Activated CD4-positive, alpha-beta T cell treated with anti-CD3 and anti-CD28 coated beads, Interleukin-2, amount 10 ng/mL, durations not matched to agents 7 days and 5 days (primary cell): ENCODE measurements around the gene SLC16A3. TPM values are rescaled to one million over a fixed set of nuclear protein-coding genes. Genes with fewer than 3 reads are reported as not detected.
A peak's percentile ranks its signal among the peaks of the same experiment; 100 is the strongest.

Source experiments
- CTCF ChIA-PET: fragments of 350-600 bp; sonication (Branson Sonifier 250); formaldehyde crosslinking; loops from one replicate; lab custom pipeline; 2021; ENCODE audit warnings: antibody characterized with exemption; lab: Charles Lee
- POLR2A ChIA-PET: fragments of 350-600 bp; sonication (Branson Sonifier 250); formaldehyde crosslinking; loops from one replicate; lab custom pipeline; 2021; ENCODE audit warnings: antibody characterized with exemption; lab: Charles Lee
- DNase-seq: peaks from one replicate; pipeline ENCODE4 v3.0.0-alpha.2; 2020
- H3K27ac Mint-ChIP-seq: one replicate; pipeline ENCODE4 v1.8.0; 2021; ENCODE audit warnings: mild to moderate bottlenecking, moderate library complexity, mixed read lengths
- H3K27me3 Mint-ChIP-seq: one replicate; pipeline ENCODE4 v1.8.0; 2021; ENCODE audit warnings: mixed read lengths
- H3K36me3 Mint-ChIP-seq: one replicate; pipeline ENCODE4 v1.8.0; 2021; ENCODE audit warnings: low read depth, mixed read lengths
- H3K4me1 Mint-ChIP-seq: one replicate; pipeline ENCODE4 v1.8.0; 2021; ENCODE audit warnings: mixed read lengths
- H3K4me3 Mint-ChIP-seq: one replicate; pipeline ENCODE4 v1.8.0; 2021; ENCODE audit warnings: mild to moderate bottlenecking, moderate library complexity, mixed read lengths
- H3K9me3 Mint-ChIP-seq: one replicate; pipeline ENCODE4 v1.8.0; 2021; ENCODE audit warnings: mixed read lengths
- total RNA-seq, 2 experiments: library from RNA; stranded (reverse); gene quantifications; one replicate each; pipeline ENCODE4 v1.2.3, GENCODE V29; 2021

Gene SLC16A3
- total RNA-seq, 2 experiments from 2014 or later: 104 to 140 TPM

- POLR2A ChIA-PET: no interaction called here
- DNase-seq: no peak
- H3K36me3 Mint-ChIP-seq: peaks cover 26% of the 10 kb centered on the region
- H3K27me3 Mint-ChIP-seq: no peaks in the 10 kb centered on the region
- H3K4me3 Mint-ChIP-seq: peak overlapping the region; percentile 84
- peaks cover 36% of the 10 kb centered on the region for H3K4me1 Mint-ChIP-seq
- CTCF ChIA-PET: interaction anchor here (0.7 to 2.0 kb wide), 4 partner anchors 17 to 45 kb away, joined by 3 to 9 read pairs (median 4); partner anchors contain the start of gene SLC16A3
- no peaks in the 10 kb centered on the region for H3K9me3 Mint-ChIP-seq
- H3K27ac Mint-ChIP-seq: peak overlapping the region; percentile 99
Observed at GRCh38 chr17:82274134-82275020, 45.5 kb downstream of the SLC16A3 start.

GRCh38 chr17:82275326-82275725, 46.5 kb downstream of the SLC16A3 start:
- Mint-ChIP-seq H3K9me3 (no peaks in the 10 kb centered on the region), H3K4me3 (no peak overlapping the region), H3K36me3 (peaks cover 16% of the 10 kb centered on the region), H3K4me1 (peaks cover 26% of the 10 kb centered on the region), H3K27ac (no peak overlapping the region), H3K27me3 (no peaks in the 10 kb centered on the region)
- no peak for DNase-seq
- ChIA-PET CTCF (interaction anchor here (0.7 to 2.0 kb wide), 3 partner anchors 16 to 46 kb away, joined by 3 to 9 read pairs (median 4); partner anchors contain the start of gene SLC16A3), POLR2A (no interaction called here)

DNA sequence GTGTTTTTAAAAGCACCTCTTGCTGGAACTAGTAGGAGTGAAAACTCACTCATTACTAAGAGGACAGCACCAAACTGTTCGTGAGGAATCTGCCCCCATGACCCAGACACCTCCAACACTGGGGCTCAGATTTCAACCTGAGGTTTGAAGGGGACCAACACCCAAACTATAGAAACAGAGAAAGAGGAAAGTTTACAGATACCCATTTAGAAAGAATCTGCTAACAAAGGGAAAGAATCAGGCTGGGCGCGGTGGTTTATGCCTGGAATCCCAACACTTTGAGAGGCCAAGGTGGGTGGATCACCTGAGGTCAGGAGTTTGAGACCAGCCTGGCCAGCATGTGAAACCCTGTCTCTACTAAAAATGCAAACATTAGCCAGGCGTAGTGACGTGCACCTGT, 48.1 kb downstream of the SLC16A3 start:
- H3K27me3 Mint-ChIP-seq: no peaks in the 10 kb centered on the region
- POLR2A ChIA-PET: no interaction called here
- no peaks in the 10 kb centered on the region for H3K9me3 Mint-ChIP-seq
- peaks cover 23% of the 10 kb centered on the region for H3K4me1 Mint-ChIP-seq
- H3K27ac Mint-ChIP-seq: no peak overlapping the region
- CTCF ChIA-PET: interaction anchor here (0.9 kb wide), 1 partner anchor 142 kb away, joined by 3 read pairs; no protein-coding TSS in a partner anchor
- H3K4me3 Mint-ChIP-seq: no peak overlapping the region
- DNase-seq: no peak
- peaks cover 6% of the 10 kb centered on the region for H3K36me3 Mint-ChIP-seq

DNA sequence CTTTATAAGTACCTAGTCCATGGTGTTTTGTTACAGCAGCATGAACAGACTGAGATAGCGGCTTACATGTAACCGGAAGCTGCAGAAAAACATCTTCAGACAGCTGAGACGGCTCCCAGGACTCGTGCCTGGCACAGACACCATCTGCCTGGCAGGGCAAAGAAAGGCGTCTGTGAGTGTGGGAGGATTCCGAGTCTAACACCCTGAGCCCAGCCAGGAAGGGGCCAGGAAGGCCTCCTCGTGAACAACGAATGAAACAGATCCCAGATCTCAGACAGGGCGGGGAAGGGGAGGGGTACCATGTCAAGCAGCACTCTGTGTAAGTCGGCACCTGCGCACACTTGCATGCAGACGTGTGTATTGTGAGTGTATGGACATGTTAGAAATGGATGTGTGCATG, 49.0 kb downstream of the SLC16A3 start:
- Mint-ChIP-seq H3K4me1 (peaks cover 16% of the 10 kb centered on the region), H3K4me3 (no peak overlapping the region), H3K27ac (no peak overlapping the region), H3K36me3 (no peaks in the 10 kb centered on the region), H3K9me3 (no peaks in the 10 kb centered on the region), H3K27me3 (no peaks in the 10 kb centered on the region)
- ChIA-PET CTCF (no interaction called here), POLR2A (no interaction called here)
- no peak for DNase-seq

DNA sequence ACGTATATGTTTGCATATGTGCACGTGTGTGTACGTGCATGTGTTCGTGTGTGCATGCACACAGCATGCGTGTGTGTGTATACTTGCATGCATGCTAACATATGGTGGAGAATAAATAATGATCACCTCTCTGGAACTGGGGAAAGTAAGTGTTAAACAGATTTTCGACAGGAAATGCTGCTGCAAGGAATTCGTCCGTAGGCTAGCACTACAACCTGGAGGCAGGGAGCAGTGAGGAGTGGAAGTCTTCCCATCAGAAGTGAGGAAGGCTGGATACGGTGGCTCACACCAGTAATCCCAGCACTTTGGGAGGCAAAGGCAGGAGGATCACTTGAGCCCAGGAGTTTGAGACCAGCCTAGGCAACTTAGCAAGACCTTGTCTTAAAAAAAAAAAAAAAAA, 49.5 kb downstream of the SLC16A3 start:
- Mint-ChIP-seq H3K36me3 (no peaks in the 10 kb centered on the region), H3K4me3 (no peak overlapping the region), H3K9me3 (no peaks in the 10 kb centered on the region), H3K27me3 (no peaks in the 10 kb centered on the region), H3K4me1 (peaks cover 17% of the 10 kb centered on the region), H3K27ac (no peak overlapping the region)
- no peak for DNase-seq
- ChIA-PET POLR2A (no interaction called here), CTCF (no interaction called here)

DNA sequence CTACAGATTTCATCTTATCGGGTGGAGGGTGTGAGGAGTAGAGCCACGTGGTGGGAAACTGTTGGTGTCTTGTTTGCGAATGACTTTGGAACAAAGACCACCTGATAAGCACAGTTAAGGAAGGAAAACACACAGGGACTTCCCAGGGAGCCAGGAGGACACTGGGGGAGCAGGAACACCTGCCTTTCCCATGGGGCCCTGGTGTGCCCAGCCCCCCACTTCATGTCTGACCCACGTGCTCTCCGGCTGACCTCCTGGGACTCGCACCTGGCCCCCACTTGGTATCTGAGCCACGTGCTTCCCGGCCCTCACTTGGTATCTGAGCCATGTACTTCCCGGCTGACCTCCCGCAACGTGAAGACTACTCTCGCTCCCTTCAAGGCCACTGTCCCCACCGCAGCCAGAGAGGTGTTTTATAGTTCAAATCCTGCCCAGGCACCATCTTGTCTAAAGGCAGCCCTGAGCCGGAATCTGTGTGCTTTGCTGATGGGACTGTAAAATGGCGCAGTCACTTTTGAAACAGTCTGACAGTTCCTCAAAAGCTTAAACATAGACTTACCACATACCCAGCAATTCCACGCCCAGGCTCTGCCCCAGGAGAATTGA, 50.0 kb downstream of the SLC16A3 start:
- no peak overlapping the region for H3K27ac Mint-ChIP-seq
- no peak for DNase-seq
- no peaks in the 10 kb centered on the region for H3K27me3 Mint-ChIP-seq
- H3K36me3 Mint-ChIP-seq: no peaks in the 10 kb centered on the region
- no peak overlapping the region for H3K4me3 Mint-ChIP-seq
- peaks cover 22% of the 10 kb centered on the region for H3K4me1 Mint-ChIP-seq
- no peaks in the 10 kb centered on the region for H3K9me3 Mint-ChIP-seq
- CTCF ChIA-PET: no interaction called here
- POLR2A ChIA-PET: no interaction called here

- CTCF ChIA-PET: interaction anchor here (0.5 to 1.6 kb wide), 6 partner anchors 11 to 240 kb away, joined by 3 to 6 read pairs (median 4); no protein-coding TSS in a partner anchor
- H3K4me3 Mint-ChIP-seq: no peak overlapping the region
- POLR2A ChIA-PET: no interaction called here
- no peaks in the 10 kb centered on the region for H3K9me3 Mint-ChIP-seq
- H3K27me3 Mint-ChIP-seq: no peaks in the 10 kb centered on the region
- H3K27ac Mint-ChIP-seq: no peak overlapping the region
- no peaks in the 10 kb centered on the region for H3K36me3 Mint-ChIP-seq
- DNase-seq: no peak
- peaks cover 19% of the 10 kb centered on the region for H3K4me1 Mint-ChIP-seq
Observed at GRCh38 chr17:82280537-82280936, 51.7 kb downstream of the SLC16A3 start.

DNA sequence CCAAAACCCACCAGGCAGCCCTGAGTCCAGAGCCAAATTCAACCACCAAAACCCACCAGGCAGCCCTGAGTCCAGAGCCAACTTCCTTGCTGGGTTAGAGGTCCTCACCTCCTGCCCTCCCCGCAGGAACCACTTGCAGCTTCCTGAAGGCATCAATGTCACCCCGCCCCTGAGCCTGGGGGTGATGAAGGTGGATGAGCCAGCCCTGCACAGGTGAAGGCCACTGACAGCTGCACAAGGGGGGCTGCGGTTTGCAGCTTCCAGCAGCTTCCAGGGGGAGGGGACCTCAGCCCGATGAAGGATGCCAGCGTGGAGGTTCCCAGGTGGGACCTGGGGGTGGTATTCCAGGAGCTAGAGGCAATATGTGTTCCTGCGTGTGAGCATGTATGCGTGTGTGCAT, 52.2 kb downstream of the SLC16A3 start:
- POLR2A ChIA-PET: no interaction called here
- no peaks in the 10 kb centered on the region for H3K9me3 Mint-ChIP-seq
- H3K36me3 Mint-ChIP-seq: no peaks in the 10 kb centered on the region
- DNase-seq: no peak
- CTCF ChIA-PET: interaction anchor here (0.6 to 1.6 kb wide), 5 partner anchors 11 to 78 kb away, joined by 3 to 6 read pairs (median 3); no protein-coding TSS in a partner anchor
- H3K27me3 Mint-ChIP-seq: no peaks in the 10 kb centered on the region
- no peak overlapping the region for H3K27ac Mint-ChIP-seq
- no peak overlapping the region for H3K4me3 Mint-ChIP-seq
- peaks cover 19% of the 10 kb centered on the region for H3K4me1 Mint-ChIP-seq

- H3K4me1 Mint-ChIP-seq: peaks cover 19% of the 10 kb centered on the region
- CTCF ChIA-PET: interaction anchor here (1.1 to 1.6 kb wide), 3 partner anchors 9 to 16 kb away, joined by 3 to 6 read pairs (median 4); partner anchors contain the start of gene CSNK1D
- no peaks in the 10 kb centered on the region for H3K36me3 Mint-ChIP-seq
- no peaks in the 10 kb centered on the region for H3K27me3 Mint-ChIP-seq
- H3K27ac Mint-ChIP-seq: no peak overlapping the region
- POLR2A ChIA-PET: no interaction called here
- no peak overlapping the region for H3K4me3 Mint-ChIP-seq
- DNase-seq: no peak
- H3K9me3 Mint-ChIP-seq: no peaks in the 10 kb centered on the region
Observed at GRCh38 chr17:82281502-82282238, 52.8 kb downstream of the SLC16A3 start.

DNA sequence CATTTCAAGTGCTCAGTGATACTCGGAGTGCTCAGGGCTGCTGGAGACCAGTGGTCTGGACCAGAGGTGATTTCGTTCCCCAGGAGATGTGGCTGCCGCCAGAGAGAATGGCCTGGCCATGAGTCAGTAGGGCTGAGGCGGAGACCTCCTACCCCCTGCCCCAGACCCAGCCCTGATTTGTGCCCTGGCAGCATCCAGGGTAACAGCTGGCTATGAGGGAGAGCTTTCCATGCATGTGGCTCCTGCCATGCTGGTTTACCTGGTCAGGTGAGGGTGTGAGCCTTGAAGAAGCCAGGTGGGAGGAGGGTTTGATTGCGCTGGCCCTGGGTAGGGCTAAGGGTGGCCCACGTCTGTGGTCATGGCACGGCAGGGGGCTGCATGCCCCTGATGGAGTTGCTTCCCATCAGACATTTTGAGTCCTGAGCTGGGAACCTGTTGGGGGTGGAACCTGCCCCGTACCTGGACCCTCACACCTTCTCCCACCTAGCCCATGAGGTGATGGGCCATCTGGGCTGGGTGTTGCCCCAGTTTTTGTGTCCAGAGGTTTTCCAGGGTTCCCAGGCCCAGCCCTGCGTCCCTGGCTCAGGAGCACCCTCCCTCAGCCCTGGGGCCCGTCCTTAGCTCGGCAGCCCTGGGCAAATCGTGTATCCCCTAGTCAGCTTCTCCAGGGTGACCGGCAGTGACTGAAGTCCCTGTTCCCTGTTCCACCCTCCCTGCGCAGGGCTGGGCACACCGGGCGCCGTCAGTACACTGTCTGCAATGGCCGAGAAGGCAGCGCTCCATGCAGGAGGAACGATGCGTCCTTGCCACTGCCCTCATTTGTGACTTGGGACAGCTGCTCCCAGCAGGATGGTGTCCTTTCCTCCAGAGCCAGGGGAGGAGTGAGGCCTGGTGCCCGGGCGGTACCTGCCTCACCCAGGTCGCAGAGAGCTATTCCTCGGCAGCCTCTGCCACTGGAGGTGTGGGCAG, 53.7 kb downstream of the SLC16A3 start:
- Mint-ChIP-seq H3K4me1 (peaks cover 19% of the 10 kb centered on the region), H3K9me3 (no peaks in the 10 kb centered on the region), H3K27me3 (no peaks in the 10 kb centered on the region), H3K4me3 (no peak overlapping the region), H3K27ac (no peak overlapping the region), H3K36me3 (no peaks in the 10 kb centered on the region)
- CTCF ChIA-PET: interaction anchor here (1.3 to 1.8 kb wide), 2 partner anchors 9 to 10 kb away, joined by 3 to 7 read pairs; partner anchors contain the start of gene CSNK1D
- POLR2A ChIA-PET: interaction anchor here (0.6 to 0.8 kb wide), 2 partner anchors 9 to 10 kb away, joined by 3 read pairs; partner anchors contain the start of gene CSNK1D
- no peak for DNase-seq

DNA sequence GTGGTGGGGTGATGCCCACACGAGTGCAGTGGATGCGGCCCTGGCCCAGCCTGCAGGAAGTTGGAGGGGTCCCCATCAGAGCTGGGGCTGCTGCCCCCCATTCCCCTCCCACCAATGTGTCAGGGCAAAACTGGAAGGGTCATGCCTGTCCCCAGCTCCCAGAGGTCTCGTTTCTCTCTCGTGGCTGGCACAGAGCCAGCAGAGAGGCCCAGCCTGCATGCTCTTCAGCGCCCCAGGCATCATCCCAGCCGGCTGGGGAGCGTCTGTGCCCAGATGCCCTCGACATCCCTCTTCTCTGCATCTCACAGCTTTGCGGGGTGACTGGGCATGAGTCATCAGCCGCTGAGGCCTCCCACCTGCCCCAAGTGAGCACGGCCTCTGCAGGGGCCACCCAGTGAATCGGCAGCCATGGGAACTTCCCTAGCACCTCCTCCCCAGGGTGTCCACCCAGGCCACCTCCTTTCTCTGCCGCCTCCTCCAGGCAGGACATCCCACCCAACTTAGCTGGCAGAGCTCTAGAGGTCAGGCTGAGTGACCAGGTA, 54.4 kb downstream of the SLC16A3 start:
- no peaks in the 10 kb centered on the region for H3K36me3 Mint-ChIP-seq
- POLR2A ChIA-PET: interaction anchor here (0.6 to 0.8 kb wide), 2 partner anchors 9 to 10 kb away, joined by 3 read pairs; partner anchors contain the start of gene CSNK1D
- DNase-seq: no peak
- H3K27me3 Mint-ChIP-seq: no peaks in the 10 kb centered on the region
- no peaks in the 10 kb centered on the region for H3K9me3 Mint-ChIP-seq
- CTCF ChIA-PET: interaction anchor here (0.9 to 1.8 kb wide), 4 partner anchors 10 to 39 kb away, joined by 3 to 11 read pairs (median 5); partner anchors contain the start of gene CSNK1D
- no peak overlapping the region for H3K27ac Mint-ChIP-seq
- H3K4me1 Mint-ChIP-seq: peaks cover 27% of the 10 kb centered on the region
- H3K4me3 Mint-ChIP-seq: no peak overlapping the region
